Measurements from ENCODE around the gene NUDT14.

The NUDT14 gene

DNA sequence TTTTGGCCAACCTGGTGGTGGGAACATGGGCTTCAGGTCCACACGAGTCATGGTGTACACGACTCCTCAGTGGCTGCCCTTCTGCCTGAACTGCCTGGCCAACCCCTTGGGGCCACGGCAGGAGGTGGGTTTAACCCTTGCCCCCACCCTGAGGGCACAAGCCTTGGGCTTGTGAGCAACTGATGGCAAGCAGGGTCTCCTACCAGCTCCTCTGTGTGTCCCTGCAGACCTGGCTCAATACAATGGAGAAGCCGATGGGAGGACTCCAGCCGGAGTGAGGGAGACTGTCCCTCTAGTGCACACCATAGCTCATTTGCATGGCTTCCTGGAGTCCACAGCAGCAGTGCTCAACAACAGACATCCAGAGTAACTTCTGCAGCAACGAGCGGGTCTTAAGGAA, 40.5 kb downstream of the NUDT14 start:
- peaks cover 7 to 19% of the 10 kb centered on the region in 2 donors for H3K9me3 ChIP-seq (ENCODE audit: control insufficient read depth in 1 of 2, low read length in 2 of 2)
- H3K4me3 ChIP-seq (ENCODE audit: low read depth in 1 of 2, low read length in 2 of 2): no peak overlapping the region
- no peak overlapping the region for H3K27ac ChIP-seq (ENCODE audit: low read length)
- no peaks in the 10 kb centered on the region for H3K27me3 ChIP-seq (ENCODE audit: low read depth, low read length)
- no peaks in the 10 kb centered on the region for H3K36me3 ChIP-seq (ENCODE audit: control insufficient read depth in 1 of 2, insufficient read depth in 2 of 2, low read length in 2 of 2)
- no peaks in the 10 kb centered on the region for H3K4me1 ChIP-seq (ENCODE audit: control insufficient read depth in 1 of 2, insufficient read depth in 2 of 2, low read length in 2 of 2)

DNA sequence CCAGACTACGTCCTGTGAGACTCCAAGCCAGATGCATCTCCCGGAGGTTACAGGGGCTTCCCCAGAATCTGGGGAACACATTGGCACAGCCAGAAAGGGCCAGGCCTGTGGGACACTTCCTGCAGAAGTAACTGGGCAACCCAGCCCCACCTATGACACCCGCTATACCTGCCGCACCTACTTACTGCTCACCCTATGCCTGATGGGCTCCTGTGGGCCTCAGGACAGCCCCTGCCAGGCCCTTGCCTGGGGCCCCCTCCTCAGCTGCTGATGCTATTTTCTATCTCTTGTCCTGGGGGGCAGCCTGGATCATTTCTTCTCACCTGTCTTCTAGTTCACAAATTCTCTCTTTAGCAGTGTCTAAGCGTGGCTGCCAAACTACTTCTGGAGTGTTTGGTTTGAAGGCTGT, 41.3 kb downstream of the NUDT14 start:
- peaks cover 7 to 19% of the 10 kb centered on the region in 2 donors for H3K9me3 ChIP-seq (ENCODE audit: control insufficient read depth in 1 of 2, low read length in 2 of 2)
- H3K36me3 ChIP-seq (ENCODE audit: control insufficient read depth in 1 of 2, insufficient read depth in 2 of 2, low read length in 2 of 2): no peaks in the 10 kb centered on the region
- no peaks in the 10 kb centered on the region for H3K4me1 ChIP-seq (ENCODE audit: control insufficient read depth in 1 of 2, insufficient read depth in 2 of 2, low read length in 2 of 2)
- H3K27me3 ChIP-seq (ENCODE audit: low read depth, low read length): no peaks in the 10 kb centered on the region
- H3K4me3 ChIP-seq (ENCODE audit: low read depth in 1 of 2, low read length in 2 of 2): peak overlapping the region in 1 of 2 donors; percentile 17
- no peak overlapping the region for H3K27ac ChIP-seq (ENCODE audit: low read length)

- Histone ChIP-seq H3K4me3 (ENCODE audit: low read depth in 1 of 2, low read length in 2 of 2) (peak overlapping the region in 1 of 2 donors; percentile 17), H3K4me1 (ENCODE audit: control insufficient read depth in 1 of 2, insufficient read depth in 2 of 2, low read length in 2 of 2) (no peaks in the 10 kb centered on the region), H3K27ac (ENCODE audit: low read length) (no peak overlapping the region), H3K27me3 (ENCODE audit: low read depth, low read length) (no peaks in the 10 kb centered on the region), H3K9me3 (ENCODE audit: control insufficient read depth in 1 of 2, low read length in 2 of 2) (peaks cover 7 to 19% of the 10 kb centered on the region in 2 donors), H3K36me3 (ENCODE audit: control insufficient read depth in 1 of 2, insufficient read depth in 2 of 2, low read length in 2 of 2) (no peaks in the 10 kb centered on the region)
These were observed 41.8 kb downstream of the NUDT14 start for GRCh38 chr14:105139212-105139825.

DNA sequence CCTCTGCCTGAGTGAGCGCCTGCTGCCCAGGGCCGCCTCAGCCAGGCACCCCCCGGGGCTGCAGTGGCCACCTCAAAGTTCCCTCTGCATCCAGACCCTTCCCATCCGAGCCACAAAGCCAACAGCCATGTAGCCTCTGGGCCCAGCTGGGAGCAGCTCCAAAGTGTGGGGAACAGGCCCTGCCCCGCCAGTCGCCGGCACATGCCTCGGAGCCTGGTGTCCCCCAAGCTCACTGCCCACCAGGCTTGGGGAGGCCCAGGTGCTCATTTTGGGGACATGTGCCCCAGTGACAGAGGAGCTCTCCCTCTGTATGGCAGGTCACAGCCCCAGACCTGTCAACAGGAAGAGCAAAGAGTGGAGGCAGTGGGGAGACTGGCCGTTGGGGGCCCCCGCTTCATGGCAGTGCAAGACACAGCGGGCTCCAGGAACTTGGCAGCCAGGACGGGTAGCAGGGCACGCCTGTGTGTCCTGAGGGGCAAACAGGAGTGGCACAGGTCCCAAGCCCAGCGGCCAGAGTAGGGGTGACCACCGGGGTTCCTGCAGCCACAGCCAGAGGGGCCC, 42.5 kb downstream of the NUDT14 start:
- no peak overlapping the region for H3K4me3 ChIP-seq (ENCODE audit: low read depth in 1 of 2, low read length in 2 of 2)
- no peaks in the 10 kb centered on the region for H3K36me3 ChIP-seq (ENCODE audit: control insufficient read depth in 1 of 2, insufficient read depth in 2 of 2, low read length in 2 of 2)
- no peaks in the 10 kb centered on the region for H3K4me1 ChIP-seq (ENCODE audit: control insufficient read depth in 1 of 2, insufficient read depth in 2 of 2, low read length in 2 of 2)
- no peaks in the 10 kb centered on the region for H3K27me3 ChIP-seq (ENCODE audit: low read depth, low read length)
- no peak overlapping the region for H3K27ac ChIP-seq (ENCODE audit: low read length)
- H3K9me3 ChIP-seq (ENCODE audit: control insufficient read depth in 1 of 2, low read length in 2 of 2): peaks cover 7 to 19% of the 10 kb centered on the region in 2 donors

DNA sequence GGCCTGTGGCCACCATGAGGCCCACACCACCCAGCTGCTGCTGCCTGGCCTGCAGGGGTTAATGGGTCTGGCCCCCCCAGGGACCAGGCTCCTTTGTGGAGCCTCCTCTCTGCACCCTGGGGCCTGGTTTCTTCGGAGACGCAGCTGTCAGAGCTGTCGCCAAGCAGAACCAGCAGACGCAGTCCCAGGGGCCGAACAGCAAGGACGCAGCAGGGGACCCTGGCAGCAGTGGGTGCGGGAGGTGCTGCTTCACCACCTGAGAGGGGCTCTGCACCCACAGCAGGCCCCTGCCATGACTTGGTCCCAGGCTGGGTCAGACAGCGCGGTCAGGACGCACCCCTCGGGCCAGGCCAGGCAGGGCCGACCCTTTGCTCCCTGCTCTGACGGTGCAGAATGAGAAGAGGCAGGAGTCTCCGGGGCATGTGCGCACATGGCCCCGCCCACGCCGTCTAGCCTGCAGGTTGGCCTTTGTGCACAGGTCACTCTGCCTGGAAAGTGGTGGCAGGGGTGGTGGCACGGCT, 43.0 kb downstream of the NUDT14 start:
- Histone ChIP-seq H3K4me1 (ENCODE audit: control insufficient read depth in 1 of 2, insufficient read depth in 2 of 2, low read length in 2 of 2) (no peaks in the 10 kb centered on the region), H3K36me3 (ENCODE audit: control insufficient read depth in 1 of 2, insufficient read depth in 2 of 2, low read length in 2 of 2) (no peaks in the 10 kb centered on the region), H3K9me3 (ENCODE audit: control insufficient read depth in 1 of 2, low read length in 2 of 2) (peaks cover 7 to 19% of the 10 kb centered on the region in 2 donors), H3K27me3 (ENCODE audit: low read depth, low read length) (no peaks in the 10 kb centered on the region), H3K27ac (ENCODE audit: low read length) (no peak overlapping the region), H3K4me3 (ENCODE audit: low read depth in 1 of 2, low read length in 2 of 2) (no peak overlapping the region)

GRCh38 chr14:105137481-105138020, 43.6 kb downstream of the NUDT14 start:
- Histone ChIP-seq H3K27me3 (ENCODE audit: low read depth, low read length) (no peaks in the 10 kb centered on the region), H3K4me1 (ENCODE audit: control insufficient read depth in 1 of 2, insufficient read depth in 2 of 2, low read length in 2 of 2) (no peaks in the 10 kb centered on the region), H3K4me3 (ENCODE audit: low read depth in 1 of 2, low read length in 2 of 2) (no peak overlapping the region), H3K27ac (ENCODE audit: low read length) (no peak overlapping the region), H3K36me3 (ENCODE audit: control insufficient read depth in 1 of 2, insufficient read depth in 2 of 2, low read length in 2 of 2) (no peaks in the 10 kb centered on the region), H3K9me3 (ENCODE audit: control insufficient read depth in 1 of 2, low read length in 2 of 2) (peaks cover 7 to 19% of the 10 kb centered on the region in 2 donors)

DNA sequence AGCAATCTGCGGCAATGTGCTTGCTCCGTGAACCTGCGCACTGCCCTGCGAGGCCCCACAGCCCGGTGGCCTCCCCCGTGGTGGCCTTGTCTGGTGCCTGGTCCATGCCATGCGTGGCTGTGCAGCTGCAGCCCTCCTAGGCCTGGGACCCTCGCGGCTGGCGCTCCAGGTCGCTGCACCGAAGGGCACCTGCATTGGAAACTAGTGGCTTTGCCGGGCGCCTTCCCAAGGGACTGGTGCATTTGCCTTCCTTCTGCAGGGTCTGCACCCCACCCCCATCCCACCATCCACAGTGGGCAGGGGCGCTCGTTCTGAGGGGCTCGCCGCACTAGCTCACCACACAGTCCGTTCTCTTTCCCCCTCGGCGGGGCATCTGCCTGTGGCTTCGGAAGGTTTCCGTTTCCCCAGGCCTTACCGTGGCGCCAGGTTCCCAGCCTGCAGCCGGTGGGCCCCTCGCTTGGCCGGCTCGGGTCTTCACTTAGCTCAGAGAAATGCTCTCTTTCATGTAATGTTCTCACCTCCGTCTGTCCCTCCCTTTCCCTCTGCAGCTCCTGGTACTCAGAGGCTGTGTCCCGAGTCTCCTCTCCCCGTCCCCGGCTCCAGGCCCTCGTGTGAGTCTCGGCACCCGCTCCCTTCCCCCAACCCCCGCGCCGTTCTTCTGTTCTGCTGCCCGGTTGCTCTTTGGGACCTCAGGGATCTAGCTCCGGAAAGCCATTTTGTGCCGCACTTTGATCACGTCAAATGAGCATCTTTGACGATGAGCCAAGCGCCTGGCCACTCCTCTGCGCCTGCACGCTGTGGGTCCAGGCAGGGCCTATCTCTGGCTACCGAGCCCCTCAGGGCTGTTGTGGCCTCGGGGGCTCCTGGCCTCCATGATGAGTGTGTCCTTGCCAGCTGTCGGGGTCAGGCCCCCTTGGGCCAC, 44.5 kb downstream of the NUDT14 start:
- H3K27me3 ChIP-seq (ENCODE audit: low read depth, low read length): no peaks in the 10 kb centered on the region
- no peaks in the 10 kb centered on the region for H3K36me3 ChIP-seq (ENCODE audit: control insufficient read depth in 1 of 2, insufficient read depth in 2 of 2, low read length in 2 of 2)
- peaks cover 7 to 22% of the 10 kb centered on the region in 2 donors for H3K9me3 ChIP-seq (ENCODE audit: control insufficient read depth in 1 of 2, low read length in 2 of 2)
- no peak overlapping the region for H3K27ac ChIP-seq (ENCODE audit: low read length)
- no peaks in the 10 kb centered on the region for H3K4me1 ChIP-seq (ENCODE audit: control insufficient read depth in 1 of 2, insufficient read depth in 2 of 2, low read length in 2 of 2)
- H3K4me3 ChIP-seq (ENCODE audit: low read depth in 1 of 2, low read length in 2 of 2): no peak overlapping the region

DNA sequence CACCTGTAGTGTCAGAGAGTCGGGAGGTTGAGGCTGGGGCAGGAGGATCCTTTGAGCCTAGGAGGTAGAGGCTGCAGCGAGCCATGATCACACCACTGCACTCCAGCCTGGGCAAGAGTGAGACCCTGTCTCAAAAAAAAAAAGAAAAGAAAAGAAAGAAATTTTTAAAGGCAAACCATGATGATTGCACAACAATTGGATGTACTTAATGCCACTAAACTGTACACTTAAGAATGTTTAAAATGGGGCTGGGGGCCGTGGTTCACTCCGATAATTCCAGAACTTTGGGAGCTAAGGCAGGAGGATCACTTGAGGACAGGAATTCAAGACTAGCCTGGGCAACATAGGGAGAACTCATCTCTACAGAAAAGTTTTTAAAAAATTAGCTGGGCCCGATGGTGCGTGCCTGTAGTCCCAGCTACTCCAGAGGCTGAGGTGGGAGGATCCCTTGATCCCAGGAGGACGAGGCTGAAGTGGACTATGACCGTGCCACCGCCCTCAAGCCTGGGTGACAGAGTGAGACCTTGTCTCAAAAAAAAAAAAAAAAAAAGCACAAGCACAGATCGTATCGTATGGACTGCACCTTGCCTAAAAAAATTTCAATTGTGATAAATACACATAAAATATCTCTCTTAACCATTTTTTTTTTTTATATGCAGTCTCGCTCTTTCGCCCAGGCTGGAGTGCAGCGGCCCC, 45.3 kb downstream of the NUDT14 start:
- no peak overlapping the region for H3K27ac ChIP-seq (ENCODE audit: low read length)
- H3K27me3 ChIP-seq (ENCODE audit: low read depth, low read length): no peaks in the 10 kb centered on the region
- H3K36me3 ChIP-seq (ENCODE audit: control insufficient read depth in 1 of 2, insufficient read depth in 2 of 2, low read length in 2 of 2): no peaks in the 10 kb centered on the region
- no peaks in the 10 kb centered on the region for H3K4me1 ChIP-seq (ENCODE audit: control insufficient read depth in 1 of 2, insufficient read depth in 2 of 2, low read length in 2 of 2)
- H3K4me3 ChIP-seq (ENCODE audit: low read depth in 1 of 2, low read length in 2 of 2): no peak overlapping the region
- H3K9me3 ChIP-seq (ENCODE audit: control insufficient read depth in 1 of 2, low read length in 2 of 2): peaks cover 7 to 20% of the 10 kb centered on the region in 2 donors

DNA sequence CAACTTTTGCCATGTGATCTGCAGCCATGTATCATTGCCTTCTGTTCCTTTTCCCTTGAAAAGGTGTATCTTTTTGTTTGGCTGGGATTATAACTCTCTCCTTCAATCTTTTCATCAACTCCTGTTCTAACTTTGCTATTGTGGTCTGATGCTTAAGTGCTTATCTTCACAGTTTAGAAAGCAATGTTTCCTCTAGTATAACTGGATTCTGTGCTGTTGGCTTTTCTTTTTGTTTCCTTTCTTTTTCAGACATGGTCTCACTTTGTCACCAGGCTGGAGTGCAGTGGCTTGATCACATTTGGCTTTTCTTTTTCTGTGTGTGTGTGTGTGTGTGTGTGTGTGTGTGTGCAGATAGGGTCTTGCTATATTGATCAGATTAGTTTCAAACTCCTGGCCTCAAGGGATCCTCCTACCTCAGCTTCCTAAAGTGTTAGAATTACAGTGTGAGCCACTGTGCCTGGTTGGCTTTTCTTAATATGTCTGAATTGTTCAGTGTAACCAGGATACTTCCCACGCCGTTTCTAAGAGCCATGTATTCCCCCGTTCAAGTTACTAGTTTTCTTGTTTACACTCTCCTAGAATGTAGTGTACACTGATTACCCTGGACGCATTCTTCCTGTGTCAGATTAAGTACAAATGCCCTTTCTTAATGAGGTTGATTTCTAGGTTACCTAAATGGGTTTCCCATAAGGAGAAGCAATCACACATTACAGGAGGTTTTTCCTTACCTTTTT, 48.0 kb downstream of the NUDT14 start:
- H3K9me3 ChIP-seq (ENCODE audit: control insufficient read depth in 1 of 2, low read length in 2 of 2): peaks cover 0 to 3% of the 10 kb centered on the region in 2 donors
- no peaks in the 10 kb centered on the region for H3K4me1 ChIP-seq (ENCODE audit: control insufficient read depth in 1 of 2, insufficient read depth in 2 of 2, low read length in 2 of 2)
- no peak overlapping the region for H3K27ac ChIP-seq (ENCODE audit: low read length)

DNA sequence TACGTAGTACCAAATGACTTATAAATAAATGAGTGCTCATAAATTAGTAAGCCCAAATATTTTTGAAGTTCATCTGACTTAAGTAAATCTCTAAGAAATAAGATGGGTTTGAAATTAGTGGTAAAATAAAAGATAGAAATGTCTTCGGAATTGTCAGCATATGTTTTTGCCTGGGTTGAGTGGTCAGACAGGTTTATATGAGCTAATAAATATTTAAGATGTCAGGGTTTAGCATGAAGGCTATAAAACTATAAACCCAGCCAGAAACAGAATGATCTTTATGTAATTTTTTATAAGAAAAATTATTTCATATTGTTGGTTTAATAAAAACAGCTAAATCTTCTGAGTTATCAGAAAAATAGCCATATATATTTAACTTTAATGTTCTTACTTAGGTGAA, 49.9 kb downstream of the NUDT14 start:
- no peak overlapping the region for H3K27ac ChIP-seq (ENCODE audit: low read length)
- H3K4me3 ChIP-seq (ENCODE audit: low read depth in 1 of 2, low read length in 2 of 2): no peak overlapping the region
- H3K27me3 ChIP-seq (ENCODE audit: low read depth, low read length): no peaks in the 10 kb centered on the region
- H3K4me1 ChIP-seq (ENCODE audit: control insufficient read depth in 1 of 2, insufficient read depth in 2 of 2, low read length in 2 of 2): no peaks in the 10 kb centered on the region
- peaks cover 0 to 3% of the 10 kb centered on the region in 2 donors for H3K9me3 ChIP-seq (ENCODE audit: control insufficient read depth in 1 of 2, low read length in 2 of 2)
- no peaks in the 10 kb centered on the region for H3K36me3 ChIP-seq (ENCODE audit: control insufficient read depth in 1 of 2, insufficient read depth in 2 of 2, low read length in 2 of 2)

More for the DNA sequence above, 48.0 kb downstream of the NUDT14 start:
- H3K27me3 ChIP-seq (ENCODE audit: low read depth, low read length): no peaks in the 10 kb centered on the region
- no peaks in the 10 kb centered on the region for H3K36me3 ChIP-seq (ENCODE audit: control insufficient read depth in 1 of 2, insufficient read depth in 2 of 2, low read length in 2 of 2)
- no peak overlapping the region for H3K4me3 ChIP-seq (ENCODE audit: low read depth in 1 of 2, low read length in 2 of 2)
